D721Med (cell line): Measurements from ENCODE around the gene FBXO9.

Source experiments
- DNase-seq: peaks from one replicate; pipeline ENCODE4 v3.0.0; 2011; ENCODE audit warnings: low spot score; ENCODE audit not compliant: insufficient read length
- FAIRE-seq: peaks from 2 replicates; lab custom pipeline; 2011; peaks lifted over from hg19 to GRCh38; lab: Jason Lieb, UNC
- TF ChIP-seq, protein P1 (sequence below): IDR thresholded peaks from 2 replicates; pipeline ENCODE4 v1.5.1; 2012; ENCODE audit warnings: mild to moderate bottlenecking, control low read depth; ENCODE audit not compliant: insufficient read depth; ENCODE audit errors: missing control alignments

The FBXO9 gene

GRCh38 chr6:53038141-53038540, 27.1 kb upstream of the FBXO9 start:
- TF ChIP-seq, protein P1, sequence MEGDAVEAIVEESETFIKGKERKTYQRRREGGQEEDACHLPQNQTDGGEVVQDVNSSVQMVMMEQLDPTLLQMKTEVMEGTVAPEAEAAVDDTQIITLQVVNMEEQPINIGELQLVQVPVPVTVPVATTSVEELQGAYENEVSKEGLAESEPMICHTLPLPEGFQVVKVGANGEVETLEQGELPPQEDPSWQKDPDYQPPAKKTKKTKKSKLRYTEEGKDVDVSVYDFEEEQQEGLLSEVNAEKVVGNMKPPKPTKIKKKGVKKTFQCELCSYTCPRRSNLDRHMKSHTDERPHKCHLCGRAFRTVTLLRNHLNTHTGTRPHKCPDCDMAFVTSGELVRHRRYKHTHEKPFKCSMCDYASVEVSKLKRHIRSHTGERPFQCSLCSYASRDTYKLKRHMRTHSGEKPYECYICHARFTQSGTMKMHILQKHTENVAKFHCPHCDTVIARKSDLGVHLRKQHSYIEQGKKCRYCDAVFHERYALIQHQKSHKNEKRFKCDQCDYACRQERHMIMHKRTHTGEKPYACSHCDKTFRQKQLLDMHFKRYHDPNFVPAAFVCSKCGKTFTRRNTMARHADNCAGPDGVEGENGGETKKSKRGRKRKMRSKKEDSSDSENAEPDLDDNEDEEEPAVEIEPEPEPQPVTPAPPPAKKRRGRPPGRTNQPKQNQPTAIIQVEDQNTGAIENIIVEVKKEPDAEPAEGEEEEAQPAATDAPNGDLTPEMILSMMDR: no peak
- DNase-seq (no peak), FAIRE-seq (no peak)

DNA sequence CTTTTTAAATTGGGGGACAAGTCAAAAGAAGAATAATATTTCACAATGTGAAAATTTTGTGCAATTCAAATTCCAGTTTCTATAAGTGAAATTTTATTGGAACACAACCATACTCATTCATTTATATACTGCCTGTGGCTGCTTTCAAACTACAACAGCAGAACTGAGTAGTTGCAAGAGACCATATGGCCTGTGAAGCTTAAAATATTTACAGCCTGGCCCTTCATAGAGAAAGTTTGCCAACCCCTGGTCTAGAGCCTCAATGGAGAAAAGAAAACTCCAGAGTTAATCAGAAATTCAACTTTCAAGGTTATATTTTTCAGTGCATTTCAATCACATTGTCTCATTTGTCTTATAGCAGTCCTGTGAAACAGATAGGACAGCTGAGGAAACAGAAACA, 26.6 kb upstream of the FBXO9 start:
- FAIRE-seq (no peak), DNase-seq (no peak)
- TF ChIP-seq, protein P1: no peak

GRCh38 chr6:53041356-53041755, 23.8 kb upstream of the FBXO9 start:
- FAIRE-seq: no peak
- TF ChIP-seq, protein P1: no peak
- no peak for DNase-seq

DNA sequence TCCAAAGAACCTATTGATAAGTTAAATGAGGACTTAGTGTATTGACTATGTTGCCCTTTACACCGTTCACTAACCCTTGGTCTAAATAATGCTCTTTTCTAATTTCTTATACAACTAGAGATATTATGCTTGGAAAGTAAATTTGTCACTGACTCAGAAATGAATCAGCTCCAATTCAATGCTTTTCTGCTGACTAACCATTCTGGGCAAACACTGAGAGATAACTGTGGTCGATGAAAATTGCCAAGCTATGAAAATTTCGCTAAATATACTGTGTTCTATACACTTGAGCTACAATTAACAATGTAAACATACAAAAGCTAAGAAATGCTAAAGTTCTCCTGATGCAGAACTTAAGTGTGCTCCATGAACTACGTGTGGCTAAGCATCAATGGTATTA, 23.1 kb upstream of the FBXO9 start:
- TF ChIP-seq, protein P1: no peak
- no peak for DNase-seq

DNA sequence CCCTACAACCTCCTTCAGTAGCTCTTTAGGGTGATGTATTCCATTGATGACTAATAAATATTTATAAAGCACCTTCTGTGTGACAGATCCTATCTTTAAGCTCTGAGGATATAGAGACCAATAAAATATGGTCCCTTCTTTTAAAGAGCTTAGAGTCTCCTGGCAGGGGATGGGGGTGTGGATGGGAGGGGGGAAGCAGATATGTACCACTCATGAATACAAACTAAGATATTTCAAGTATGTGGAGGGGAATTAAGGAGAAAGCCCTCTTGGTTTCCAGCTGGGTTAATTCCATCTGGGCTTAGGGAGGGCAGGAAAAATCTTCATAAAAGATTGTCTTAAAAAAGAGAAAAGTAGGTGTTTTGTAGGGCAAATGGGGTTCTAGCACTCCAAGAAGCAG, 21.6 kb upstream of the FBXO9 start:
- FAIRE-seq (no peak), DNase-seq (no peak)
- TF ChIP-seq, protein P1: no peak

More for the DNA sequence above, 23.1 kb upstream of the FBXO9 start:
- FAIRE-seq: no peak

DNA sequence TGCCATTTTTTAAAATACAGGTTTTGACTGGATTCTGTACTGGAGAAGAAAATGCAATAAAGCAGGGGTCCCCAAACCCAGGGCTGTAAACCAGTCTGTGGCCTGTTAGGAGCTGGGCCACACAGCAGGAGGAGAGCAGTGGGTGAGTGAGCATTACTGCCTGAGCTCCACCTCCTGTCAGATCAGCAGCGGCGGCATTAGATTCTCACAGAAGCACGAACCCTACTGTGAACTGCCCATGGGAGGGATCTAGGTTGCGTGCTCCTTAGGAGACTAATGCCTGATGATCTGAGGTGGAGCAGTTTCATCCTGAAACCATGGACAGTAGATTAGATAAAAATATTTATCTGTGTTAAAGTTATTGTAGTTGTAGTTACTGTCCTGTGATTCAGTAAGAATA, 21.1 kb upstream of the FBXO9 start:
- FAIRE-seq: no peak
- TF ChIP-seq, protein P1: no peak
- DNase-seq: no peak

GRCh38 chr6:53044572-53044971, 20.6 kb upstream of the FBXO9 start:
- TF ChIP-seq, protein P1: no peak
- FAIRE-seq (no peak), DNase-seq (no peak)
